HepG2 (cell line): ENCODE data around the gene TP73. TPM values are rescaled to one million over a fixed set of nuclear protein-coding genes. Genes with fewer than 3 reads are reported as not detected.

ENCODE experiments used
- DR1 ChIP-seq: sonication (generic); formaldehyde crosslinking; IDR thresholded peaks from 2 replicates; pipeline ENCODE4 v1.8.0; 2021; ENCODE audit warnings: mild to moderate bottlenecking, missing genetic modification reagents, inconsistent platforms
- HES4 ChIP-seq: sonication (generic); formaldehyde crosslinking; IDR thresholded peaks from 2 replicates; pipeline ENCODE4 v1.9.0; 2021; ENCODE audit warnings: mild to moderate bottlenecking, missing genetic modification reagents, borderline replicate concordance
- KLF12 ChIP-seq: sonication (generic); formaldehyde crosslinking; IDR thresholded peaks from 2 replicates; pipeline ENCODE4 v1.4.0; 2020; ENCODE audit warnings: missing genetic modification reagents, borderline replicate concordance
- KLF15 ChIP-seq: sonication (generic); formaldehyde crosslinking; IDR thresholded peaks from 2 replicates; pipeline ENCODE4 v1.8.1; 2023; ENCODE audit warnings: borderline replicate concordance, mild to moderate bottlenecking, inconsistent platforms, missing genetic modification reagents, mixed read lengths
- POLR2AphosphoS2 ChIP-seq: IDR thresholded peaks from 2 replicates; pipeline ENCODE4 v1.6.1; 2011; ENCODE audit warnings: low read depth, low read length, improper control_type of control experiment
- RARG ChIP-seq: sonication (generic); formaldehyde crosslinking; IDR thresholded peaks from 2 replicates; pipeline ENCODE4 v1.4.0; 2020; ENCODE audit warnings: low read depth, mild to moderate bottlenecking, missing genetic modification reagents
- RFX5 ChIP-seq: IDR thresholded peaks from 2 replicates; pipeline ENCODE4 v1.6.1; 2011; ENCODE audit warnings: low read depth, low read length, improper control_type of control experiment
- SMAD3 ChIP-seq: sonication (generic); formaldehyde crosslinking; IDR thresholded peaks from 2 replicates; pipeline ENCODE4 v1.4.0; 2020; ENCODE audit warnings: missing genetic modification reagents
- SMAD9 ChIP-seq: sonication (generic); formaldehyde crosslinking; IDR thresholded peaks from 2 replicates; pipeline ENCODE4 v1.5.1; 2020; ENCODE audit warnings: mild to moderate bottlenecking, missing genetic modification reagents
- SOX6 ChIP-seq, 2 experiments: fragments of 450-650 bp in 1 of 2; sonication (generic) in 1 of 2; formaldehyde crosslinking in 1 of 2; IDR thresholded peaks; 2 replicates each; pipeline versions ENCODE4 v1.4.0 to v1.6.1; 2017 to 2020; ENCODE audit warnings: antibody characterized with exemption in 1 of 2, mild to moderate bottlenecking in 1 of 2, missing genetic modification reagents in 1 of 2
- SYNCRIP ChIP-seq: fragments of 200-400 bp; formaldehyde crosslinking; IDR thresholded peaks from 2 replicates; pipeline ENCODE4 v1.6.1; 2018; ENCODE audit warnings: mild to moderate bottlenecking, low read depth, low read length; ENCODE audit not compliant: insufficient read depth
- TAF15 ChIP-seq: fragments of 200-400 bp; formaldehyde crosslinking; IDR thresholded peaks from one replicate; pipeline ENCODE4 v1.6.1; 2018; ENCODE audit warnings: mild to moderate bottlenecking, low read depth, low read length; ENCODE audit not compliant: poor library complexity, severe bottlenecking
- TCF7 ChIP-seq: sonication (generic); IDR thresholded peaks from 2 replicates; pipeline ENCODE4 v1.6.1; 2016; ENCODE audit warnings: antibody characterized with exemption, low read depth
- ZNF263 ChIP-seq: sonication (generic); formaldehyde crosslinking; IDR thresholded peaks from 2 replicates; pipeline ENCODE4 v1.4.0; 2020; ENCODE audit warnings: missing genetic modification reagents
- ZNF3 ChIP-seq: IDR thresholded peaks from 2 replicates; pipeline ENCODE4 v1.7.0; 2017; ENCODE audit warnings: inconsistent platforms
- ZNF317 ChIP-seq: sonication (generic); formaldehyde crosslinking; IDR thresholded peaks from 2 replicates; pipeline ENCODE4 v1.5.0; 2020; ENCODE audit warnings: mild to moderate bottlenecking, missing genetic modification reagents
- ZSCAN20 ChIP-seq: sonication (generic); formaldehyde crosslinking; IDR thresholded peaks from 2 replicates; pipeline ENCODE4 v1.4.0; 2020; ENCODE audit warnings: missing genetic modification reagents, mild to moderate bottlenecking, borderline replicate concordance
- ZSCAN30 ChIP-seq: sonication (generic); formaldehyde crosslinking; IDR thresholded peaks from 2 replicates; pipeline ENCODE4 v1.5.0; 2020; ENCODE audit warnings: mild to moderate bottlenecking, missing genetic modification reagents
- polyA plus RNA-seq, 8 experiments: library from polyadenylated mRNA; depleted of rRNA in 3 of 8; stranded (reverse) in 7 of 8; unstranded in 1 of 8; fragments of >200 nt; fragmentation: Illumina TruSeq in 4 of 8; extraction: Trizol in 4 of 8; gene quantifications; 2 replicates each; pipeline versions ENCODE4 v1.2.1 to v1.2.3, GENCODE V29; 2011 to 2016; ENCODE audit warnings: low read depth in 4 of 8, missing spikeins in 1 of 8, mixed read lengths in 1 of 8; ENCODE audit not compliant: insufficient read depth in 1 of 8
- total RNA-seq, 5 experiments: library from RNA; depleted of rRNA; stranded (reverse); fragments of >200 nt; fragmentation: Illumina TruSeq; extraction: Trizol; gene quantifications; 2 replicates each; pipeline ENCODE4 v1.2.3, GENCODE V29; 2016; ENCODE audit warnings: low read depth in 1 of 5
- TF ChIP-seq, protein P1 (sequence below): sonication (generic); formaldehyde crosslinking; IDR thresholded peaks from 2 replicates; pipeline ENCODE4 v1.4.0; 2020; ENCODE audit warnings: missing genetic modification reagents
- TF ChIP-seq, protein P2 (sequence below): IDR thresholded peaks from 2 replicates; pipeline ENCODE4 v1.6.1; 2016; ENCODE audit warnings: low read depth
- TF ChIP-seq, protein P3 (sequence below): sonication (generic); formaldehyde crosslinking; IDR thresholded peaks from 2 replicates; pipeline ENCODE4 v1.4.0; 2020; ENCODE audit warnings: missing genetic modification reagents, borderline replicate concordance

Gene TP73
- total and polyA plus RNA-seq, 2 of the 13 experiments (the other 11 are each of a cell fraction or from before 2014, with no cell fraction given) = 0.49 to 1.1 TPM

DNA sequence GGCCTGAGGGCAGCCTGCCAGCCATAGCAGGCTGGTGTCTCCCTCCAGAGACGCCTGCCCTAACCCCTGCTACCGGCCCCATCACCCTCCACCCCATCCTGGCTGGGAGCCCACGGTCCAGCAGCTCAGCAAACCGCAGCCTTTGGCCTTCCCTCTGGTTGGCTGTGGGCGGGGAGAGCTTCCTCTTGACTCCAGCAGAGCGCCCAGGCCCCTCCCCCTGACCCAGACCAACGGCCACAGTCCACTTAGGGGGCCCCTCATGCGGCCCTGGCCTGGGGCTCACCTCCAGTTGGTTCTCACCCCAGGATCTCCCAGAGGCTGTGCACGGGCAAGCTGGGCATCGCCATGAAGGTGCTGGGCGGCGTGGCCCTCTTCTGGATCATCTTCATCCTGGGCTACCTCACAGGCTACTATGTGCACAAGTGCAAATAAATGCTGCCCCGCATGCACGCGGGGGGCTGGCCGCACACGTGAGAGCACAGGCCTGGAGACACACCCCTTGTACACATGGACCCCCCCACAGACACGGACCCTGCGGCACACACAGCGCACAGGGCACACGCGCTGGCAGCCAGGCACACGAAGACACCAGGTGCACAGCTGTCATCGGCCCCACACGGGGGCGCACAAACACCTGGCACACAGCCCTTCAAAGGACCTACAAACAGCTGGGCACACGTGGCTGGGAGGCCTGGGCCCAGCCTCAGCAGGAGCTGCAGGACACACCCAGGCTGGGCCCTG is 123.3 kb downstream of the TP73 start (continued):
- 0 out of 2 replicates have a peak, but pooled peaks have one; percentile 60 for TF ChIP-seq ZNF3 (CRISPR knock-in tag)
- TF ChIP-seq DR1 = peak; percentile 64
- peak; percentile 26; the same call in 1 of the 2 replicates for TF ChIP-seq TCF7
- no peak; the same call in none of the 2 replicates for TF ChIP-seq ZNF317 (CRISPR knock-in tag)
- TF ChIP-seq, protein P1, sequence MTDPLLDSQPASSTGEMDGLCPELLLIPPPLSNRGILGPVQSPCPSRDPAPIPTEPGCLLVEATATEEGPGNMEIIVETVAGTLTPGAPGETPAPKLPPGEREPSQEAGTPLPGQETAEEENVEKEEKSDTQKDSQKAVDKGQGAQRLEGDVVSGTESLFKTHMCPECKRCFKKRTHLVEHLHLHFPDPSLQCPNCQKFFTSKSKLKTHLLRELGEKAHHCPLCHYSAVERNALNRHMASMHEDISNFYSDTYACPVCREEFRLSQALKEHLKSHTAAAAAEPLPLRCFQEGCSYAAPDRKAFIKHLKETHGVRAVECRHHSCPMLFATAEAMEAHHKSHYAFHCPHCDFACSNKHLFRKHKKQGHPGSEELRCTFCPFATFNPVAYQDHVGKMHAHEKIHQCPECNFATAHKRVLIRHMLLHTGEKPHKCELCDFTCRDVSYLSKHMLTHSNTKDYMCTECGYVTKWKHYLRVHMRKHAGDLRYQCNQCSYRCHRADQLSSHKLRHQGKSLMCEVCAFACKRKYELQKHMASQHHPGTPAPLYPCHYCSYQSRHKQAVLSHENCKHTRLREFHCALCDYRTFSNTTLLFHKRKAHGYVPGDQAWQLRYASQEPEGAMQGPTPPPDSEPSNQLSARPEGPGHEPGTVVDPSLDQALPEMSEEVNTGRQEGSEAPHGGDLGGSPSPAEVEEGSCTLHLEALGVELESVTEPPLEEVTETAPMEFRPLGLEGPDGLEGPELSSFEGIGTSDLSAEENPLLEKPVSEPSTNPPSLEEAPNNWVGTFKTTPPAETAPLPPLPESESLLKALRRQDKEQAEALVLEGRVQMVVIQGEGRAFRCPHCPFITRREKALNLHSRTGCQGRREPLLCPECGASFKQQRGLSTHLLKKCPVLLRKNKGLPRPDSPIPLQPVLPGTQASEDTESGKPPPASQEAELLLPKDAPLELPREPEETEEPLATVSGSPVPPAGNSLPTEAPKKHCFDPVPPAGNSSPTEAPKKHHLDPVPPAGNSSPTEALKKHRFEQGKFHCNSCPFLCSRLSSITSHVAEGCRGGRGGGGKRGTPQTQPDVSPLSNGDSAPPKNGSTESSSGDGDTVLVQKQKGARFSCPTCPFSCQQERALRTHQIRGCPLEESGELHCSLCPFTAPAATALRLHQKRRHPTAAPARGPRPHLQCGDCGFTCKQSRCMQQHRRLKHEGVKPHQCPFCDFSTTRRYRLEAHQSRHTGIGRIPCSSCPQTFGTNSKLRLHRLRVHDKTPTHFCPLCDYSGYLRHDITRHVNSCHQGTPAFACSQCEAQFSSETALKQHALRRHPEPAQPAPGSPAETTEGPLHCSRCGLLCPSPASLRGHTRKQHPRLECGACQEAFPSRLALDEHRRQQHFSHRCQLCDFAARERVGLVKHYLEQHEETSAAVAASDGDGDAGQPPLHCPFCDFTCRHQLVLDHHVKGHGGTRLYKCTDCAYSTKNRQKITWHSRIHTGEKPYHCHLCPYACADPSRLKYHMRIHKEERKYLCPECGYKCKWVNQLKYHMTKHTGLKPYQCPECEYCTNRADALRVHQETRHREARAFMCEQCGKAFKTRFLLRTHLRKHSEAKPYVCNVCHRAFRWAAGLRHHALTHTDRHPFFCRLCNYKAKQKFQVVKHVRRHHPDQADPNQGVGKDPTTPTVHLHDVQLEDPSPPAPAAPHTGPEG (CRISPR knock-in tag) = peak; percentile 78; the same call in 1 of the 2 replicates
- TF ChIP-seq SMAD9 (CRISPR knock-in tag) = 0 out of 2 replicates have a peak, but pooled peaks have one; percentile 73
- no peak for TF ChIP-seq POLR2AphosphoS2
- no peak for TF ChIP-seq SYNCRIP
- TF ChIP-seq SMAD3 (CRISPR knock-in tag) = peak; percentile 56; the same call in 1 of the 2 replicates
- 0 out of 2 replicates have a peak, but pooled peaks have one; percentile 23 for TF ChIP-seq ZSCAN20 (CRISPR knock-in tag)
- TF ChIP-seq ZSCAN30 (CRISPR knock-in tag) = no peak
- peak; percentile 76 for TF ChIP-seq HES4 (CRISPR knock-in tag)
- TF ChIP-seq RARG (CRISPR knock-in tag) = no peak
- TF ChIP-seq, protein P2, sequence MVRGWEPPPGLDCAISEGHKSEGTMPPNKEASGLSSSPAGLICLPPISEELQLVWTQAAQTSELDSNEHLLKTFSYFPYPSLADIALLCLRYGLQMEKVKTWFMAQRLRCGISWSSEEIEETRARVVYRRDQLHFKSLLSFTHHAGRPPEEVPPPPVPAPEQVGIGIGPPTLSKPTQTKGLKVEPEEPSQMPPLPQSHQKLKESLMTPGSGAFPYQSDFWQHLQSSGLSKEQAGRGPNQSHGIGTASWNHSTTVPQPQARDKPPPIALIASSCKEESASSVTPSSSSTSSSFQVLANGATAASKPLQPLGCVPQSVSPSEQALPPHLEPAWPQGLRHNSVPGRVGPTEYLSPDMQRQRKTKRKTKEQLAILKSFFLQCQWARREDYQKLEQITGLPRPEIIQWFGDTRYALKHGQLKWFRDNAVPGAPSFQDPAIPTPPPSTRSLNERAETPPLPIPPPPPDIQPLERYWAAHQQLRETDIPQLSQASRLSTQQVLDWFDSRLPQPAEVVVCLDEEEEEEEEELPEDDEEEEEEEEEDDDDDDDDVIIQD (CRISPR knock-in tag) = 0 out of 2 replicates have a peak, but pooled peaks have one; percentile 8
- TF ChIP-seq SOX6 (IDR thresholded peaks at IDR 0.05) = no peak
- TF ChIP-seq SOX6 (CRISPR knock-in tag; IDR thresholded peaks at IDR 0.05) = peak; percentile 65; the same call in 1 of the 2 replicates
- TF ChIP-seq, protein P3, sequence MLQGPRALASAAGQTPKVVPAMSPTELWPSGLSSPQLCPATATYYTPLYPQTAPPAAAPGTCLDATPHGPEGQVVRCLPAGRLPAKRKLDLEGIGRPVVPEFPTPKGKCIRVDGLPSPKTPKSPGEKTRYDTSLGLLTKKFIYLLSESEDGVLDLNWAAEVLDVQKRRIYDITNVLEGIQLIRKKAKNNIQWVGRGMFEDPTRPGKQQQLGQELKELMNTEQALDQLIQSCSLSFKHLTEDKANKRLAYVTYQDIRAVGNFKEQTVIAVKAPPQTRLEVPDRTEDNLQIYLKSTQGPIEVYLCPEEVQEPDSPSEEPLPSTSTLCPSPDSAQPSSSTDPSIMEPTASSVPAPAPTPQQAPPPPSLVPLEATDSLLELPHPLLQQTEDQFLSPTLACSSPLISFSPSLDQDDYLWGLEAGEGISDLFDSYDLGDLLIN (CRISPR knock-in tag) = peak; percentile 62; the same call in 1 of the 2 replicates
- TF ChIP-seq ZNF263 (CRISPR knock-in tag) = peak; percentile 58; the same call in 1 of the 2 replicates
- TF ChIP-seq RFX5 = no peak
- peak; percentile 85 for TF ChIP-seq KLF12 (CRISPR knock-in tag)
- TF ChIP-seq KLF15 (CRISPR knock-in tag) = peak; percentile 91; the same call in 1 of the 2 replicates
- TF ChIP-seq TAF15 = peak; percentile 61
